Hematopoietic multipotent progenitor cell treated with erythropoietin and hydrocortisone succinate and interleukin-3 and kit ligand, for 15 days (in vitro differentiated cells): Measurements from ENCODE around the gene SLC18A3.
A peak's percentile ranks its signal among the peaks of the same experiment; 100 is the strongest.

Experiments
- DNase-seq: peaks from one replicate; pipeline ENCODE4 v3.0.0-alpha.2; 2015; ENCODE audit warnings: low spot score

Gene SLC18A3

GRCh38 chr10:49596493-49596809 lies 13.7 kb upstream of the SLC18A3 start:
- no peak for DNase-seq

DNA sequence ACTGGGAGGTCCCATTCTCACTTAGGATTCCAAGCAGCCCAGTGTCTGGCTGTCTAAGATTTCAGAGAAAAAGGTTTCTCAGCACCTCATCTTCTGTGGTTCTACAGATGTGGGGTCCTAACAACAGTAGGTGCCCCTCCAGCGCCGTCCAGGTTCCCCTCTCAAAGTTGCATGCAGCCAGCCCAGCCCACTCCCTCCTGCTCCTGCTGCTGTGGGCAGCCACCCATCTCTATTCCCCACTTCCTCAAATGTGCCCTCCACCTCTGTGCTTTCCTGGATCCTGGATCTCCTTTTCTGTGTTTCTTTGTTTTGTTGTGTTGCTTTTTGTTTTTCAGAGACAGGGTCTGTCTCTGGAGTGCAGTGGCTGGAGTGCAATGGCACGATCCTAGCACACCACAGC lies 13.3 kb upstream of the SLC18A3 start:
- no peak for DNase-seq

- DNase-seq: no peak
Observed at GRCh38 chr10:49597426-49598163, 12.5 kb upstream of the SLC18A3 start.

- no peak for DNase-seq
Observed at GRCh38 chr10:49598164-49598856, 11.8 kb upstream of the SLC18A3 start.

GRCh38 chr10:49598986-49599385 lies 11.1 kb upstream of the SLC18A3 start:
- no peak for DNase-seq

DNA sequence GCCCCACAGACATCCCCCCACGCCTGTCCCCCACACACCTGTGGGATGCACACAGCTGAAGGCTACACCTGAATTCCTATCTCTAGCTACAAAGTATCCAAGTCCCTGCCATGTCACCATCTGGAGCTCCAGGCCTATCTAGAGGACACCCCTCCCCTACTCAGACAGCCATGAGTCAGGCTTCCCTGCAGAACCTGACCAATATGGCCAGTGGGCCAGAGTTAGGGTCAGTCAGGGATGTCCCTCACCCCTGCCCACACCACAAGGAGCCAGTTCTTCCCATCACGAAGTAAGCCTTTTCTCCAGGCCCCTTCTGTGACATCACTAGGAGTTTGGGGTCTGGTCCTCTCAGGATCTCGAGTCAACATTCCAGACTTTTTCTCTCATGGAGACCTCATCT lies 10.6 kb upstream of the SLC18A3 start:
- no peak for DNase-seq

GRCh38 chr10:49600046-49600445 lies 10.1 kb upstream of the SLC18A3 start:
- DNase-seq: no peak

GRCh38 chr10:49600781-49601400 lies 9.2 kb upstream of the SLC18A3 start:
- DNase-seq: no peak

GRCh38 chr10:49601857-49602256 lies 8.3 kb upstream of the SLC18A3 start:
- no peak for DNase-seq

DNA sequence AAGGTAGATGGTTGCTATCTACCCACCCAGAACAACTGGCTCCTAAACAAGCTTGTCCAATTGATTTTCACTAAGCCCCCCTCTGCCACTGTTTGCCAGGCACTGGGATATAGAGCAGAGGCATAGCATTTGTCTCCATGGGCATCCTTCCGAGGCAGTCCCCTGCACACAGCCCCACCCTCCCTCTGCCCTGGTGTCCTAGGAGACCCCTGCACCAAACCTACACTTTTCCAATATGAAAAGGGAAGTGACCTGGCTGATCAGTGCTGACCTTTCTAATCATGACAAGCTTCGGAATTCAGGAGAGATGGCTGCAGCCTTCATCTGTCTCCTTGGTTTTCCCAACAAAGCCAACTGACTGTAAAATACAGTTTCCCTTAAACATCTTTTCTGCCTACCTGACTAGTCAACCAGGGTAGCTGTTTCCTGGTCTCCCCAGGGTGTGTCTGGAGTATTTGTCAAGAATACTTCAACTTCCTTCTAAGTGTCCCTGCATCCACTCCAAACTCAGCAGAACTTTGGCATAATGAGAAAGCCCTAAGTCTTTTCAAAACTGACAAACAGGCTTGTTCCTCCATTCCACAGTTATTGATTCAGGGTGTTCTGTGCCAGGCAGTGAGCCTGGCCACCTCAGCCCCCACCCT lies 7.6 kb upstream of the SLC18A3 start:
- DNase-seq: no peak

GRCh38 chr10:49605216-49605938 lies 4.7 kb upstream of the SLC18A3 start:
- no peak for DNase-seq

DNA sequence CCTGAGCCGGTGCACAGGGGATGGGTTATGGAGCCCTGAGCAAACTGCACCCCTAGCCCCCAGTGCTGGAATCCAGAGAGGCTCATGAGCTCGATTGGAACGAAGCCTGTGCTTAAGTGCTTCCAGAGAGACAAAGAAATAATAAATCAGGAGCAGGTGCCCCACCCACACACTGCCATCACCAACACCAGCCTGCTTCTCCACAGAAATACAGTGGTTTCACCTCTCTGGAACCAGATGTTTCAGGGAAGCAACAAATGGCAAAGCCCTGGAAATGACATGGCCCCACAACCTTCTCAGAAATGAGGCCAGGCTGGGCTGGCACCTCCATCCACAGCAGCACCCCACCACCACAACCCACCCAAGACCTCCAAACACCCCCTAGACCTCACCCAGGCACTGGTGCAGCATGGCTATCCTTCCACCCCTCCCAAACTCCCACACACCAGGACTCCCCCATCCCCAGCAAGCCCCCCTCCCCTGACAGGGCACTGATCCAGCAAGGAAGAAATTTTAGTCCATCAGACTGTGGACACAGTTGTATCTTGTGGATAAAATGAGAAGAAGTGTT lies 4.1 kb upstream of the SLC18A3 start:
- no peak for DNase-seq

- DNase-seq: peak; percentile 18
Observed at GRCh38 chr10:49606981-49607535, 3.1 kb upstream of the SLC18A3 start.

- no peak for DNase-seq
Observed at GRCh38 chr10:49608166-49609005, 1.7 kb upstream of the SLC18A3 start.

DNA sequence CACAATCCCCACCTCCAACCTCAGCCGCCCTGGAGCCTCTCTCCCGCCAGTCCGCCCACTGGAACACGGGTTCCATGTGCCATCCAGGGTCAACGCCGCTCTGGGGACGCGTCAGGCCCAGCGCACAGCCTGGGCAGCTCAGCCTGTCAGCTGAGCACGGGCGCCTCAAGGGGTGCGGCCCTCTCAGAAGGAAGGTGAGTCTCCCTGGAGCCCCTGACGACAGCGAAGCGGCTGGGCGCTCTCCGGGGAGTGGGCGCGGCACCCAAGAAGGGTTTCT lies 1.2 kb upstream of the SLC18A3 start:
- DNase-seq: no peak

GRCh38 chr10:49609283-49610113 lies 612 bp upstream of the SLC18A3 start:
- DNase-seq: no peak

DNA sequence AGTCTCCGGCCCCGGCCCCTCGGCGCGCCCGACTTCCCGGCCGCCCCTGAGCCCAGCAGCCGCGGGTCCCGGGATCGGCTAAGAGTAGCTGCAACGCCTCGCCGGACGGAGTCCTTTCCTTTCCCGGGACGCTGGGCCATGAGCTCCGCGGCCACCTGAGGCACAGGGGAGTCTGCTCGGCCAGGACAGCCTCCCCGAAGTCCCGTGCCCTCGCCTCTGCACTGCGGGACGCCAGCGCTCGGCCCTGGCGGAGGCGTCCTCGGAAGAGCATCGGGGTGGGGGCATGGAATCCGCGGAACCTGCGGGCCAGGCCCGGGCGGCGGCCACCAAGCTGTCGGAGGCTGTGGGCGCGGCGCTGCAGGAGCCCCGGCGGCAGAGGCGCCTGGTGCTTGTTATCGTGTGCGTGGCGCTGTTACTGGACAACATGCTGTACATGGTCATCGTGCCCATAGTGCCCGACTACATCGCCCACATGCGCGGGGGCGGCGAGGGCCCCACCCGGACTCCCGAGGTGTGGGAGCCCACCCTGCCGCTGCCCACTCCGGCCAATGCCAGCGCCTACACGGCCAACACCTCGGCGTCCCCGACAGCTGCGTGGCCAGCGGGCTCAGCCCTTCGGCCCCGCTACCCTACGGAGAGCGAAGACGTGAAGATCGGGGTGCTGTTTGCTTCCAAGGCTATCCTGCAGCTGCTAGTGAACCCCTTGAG lies 502 bp downstream of the SLC18A3 start:
- DNase-seq: no peak

DNA sequence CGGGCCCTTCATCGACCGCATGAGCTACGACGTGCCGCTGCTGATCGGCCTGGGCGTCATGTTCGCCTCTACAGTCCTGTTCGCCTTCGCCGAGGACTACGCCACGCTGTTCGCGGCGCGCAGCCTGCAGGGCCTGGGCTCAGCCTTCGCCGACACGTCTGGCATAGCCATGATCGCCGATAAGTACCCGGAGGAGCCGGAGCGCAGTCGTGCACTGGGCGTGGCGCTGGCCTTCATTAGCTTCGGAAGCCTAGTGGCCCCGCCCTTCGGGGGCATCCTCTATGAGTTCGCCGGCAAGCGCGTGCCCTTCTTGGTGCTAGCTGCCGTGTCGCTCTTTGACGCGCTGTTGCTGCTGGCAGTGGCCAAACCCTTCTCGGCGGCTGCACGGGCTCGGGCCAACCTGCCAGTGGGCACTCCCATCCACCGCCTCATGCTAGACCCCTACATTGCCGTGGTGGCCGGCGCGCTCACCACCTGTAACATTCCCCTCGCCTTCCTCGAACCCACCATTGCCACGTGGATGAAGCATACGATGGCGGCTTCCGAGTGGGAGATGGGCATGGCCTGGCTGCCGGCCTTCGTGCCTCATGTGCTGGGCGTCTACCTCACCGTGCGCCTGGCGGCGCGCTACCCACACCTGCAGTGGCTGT lies 1.2 kb downstream of the SLC18A3 start:
- DNase-seq: no peak
